Subcutaneous adipose tissue (tissue), 4 donors: Measurements from ENCODE around the gene ZNF609. TPM values are rescaled to one million over a fixed set of nuclear protein-coding genes. Genes with fewer than 3 reads are reported as not detected.

Experiments used
- CTCF ChIP-seq: fragments of 450-650 bp; IDR thresholded peaks from one replicate; pipeline ENCODE4 v1.5.1; 2016; ENCODE audit warnings: low read depth, mild to moderate bottlenecking, control low read depth, antibody characterized with exemption, moderate library complexity
- total RNA-seq, 4 donors: library from RNA; depleted of rRNA; stranded (reverse); fragments of >200 nt; gene quantifications; one replicate each; pipeline ENCODE4 v1.1.0, GENCODE V29; 2016

The ZNF609 gene
- total RNA-seq, 4 donors from 2014 or later, result 23.0 to 26.9 (median 24.1) TPM

GRCh38 chr15:64673866-64674265 is 213.5 kb downstream of the ZNF609 start:
- TF ChIP-seq CTCF, result no peak

GRCh38 chr15:64678126-64678819 is 217.9 kb downstream of the ZNF609 start:
- no peak for TF ChIP-seq CTCF

- TF ChIP-seq CTCF, result no peak
Observed at GRCh38 chr15:64680097-64680496, 219.7 kb downstream of the ZNF609 start.

GRCh38 chr15:64681424-64682024 is 221.1 kb downstream of the ZNF609 start:
- TF ChIP-seq CTCF, result no peak

GRCh38 chr15:64682255-64682654 is 221.9 kb downstream of the ZNF609 start:
- TF ChIP-seq CTCF, result no peak

GRCh38 chr15:64683378-64683777 is 223.0 kb downstream of the ZNF609 start:
- TF ChIP-seq CTCF, result no peak

- TF ChIP-seq CTCF, result no peak
Observed at GRCh38 chr15:64685230-64685888, 225.0 kb downstream of the ZNF609 start.
